Fibroblast of lung (primary cell): ENCODE measurements around the gene TRERF1. TPM values are rescaled to one million over a fixed set of nuclear protein-coding genes. Genes with fewer than 3 reads are reported as not detected.

Experiments used
- DNase-seq, 2 donors: peaks; one replicate each; pipeline versions ENCODE4 v3.0.0 to v3.0.0-alpha.2; 2010; ENCODE audit warnings: low read depth in 2 of 2
- H2AFZ ChIP-seq: 2 replicates; pipeline ENCODE4 v1.5.1; 2012; ENCODE audit warnings: low read length, control low read depth, inconsistent platforms
- H3K27ac ChIP-seq: 2 replicates; pipeline ENCODE4 v1.5.1; 2011; ENCODE audit warnings: low read length, control low read depth; ENCODE audit not compliant: insufficient read depth
- H3K27me3 ChIP-seq: 2 replicates; pipeline ENCODE4 v1.5.1; 2011; ENCODE audit warnings: mild to moderate bottlenecking, low read length; ENCODE audit not compliant: control insufficient read depth, insufficient read depth
- H3K36me3 ChIP-seq: 2 replicates; pipeline ENCODE4 v1.5.1; 2011; ENCODE audit warnings: low read length; ENCODE audit not compliant: control insufficient read depth, insufficient read depth
- H3K4me1 ChIP-seq: 2 replicates; pipeline ENCODE4 v1.5.1; 2011; ENCODE audit warnings: low read length; ENCODE audit not compliant: control insufficient read depth, insufficient read depth; ENCODE audit errors: extremely low read depth
- H3K4me2 ChIP-seq: 2 replicates; pipeline ENCODE4 v1.5.1; 2011; ENCODE audit warnings: low read length, control low read depth; ENCODE audit not compliant: insufficient read depth; ENCODE audit errors: extremely low read depth
- H3K4me3 ChIP-seq, 4 experiments: fragments of 200-600 bp in 1 of 4; sonication (generic) in 1 of 4; replicated peaks in 1 of 4; 2 replicates each; pipeline ENCODE4 v1.5.1; 2011 to 2016; ENCODE audit warnings: low read length in 4 of 4, low read depth in 3 of 4, mild to moderate bottlenecking in 3 of 4, control low read depth in 2 of 4, inconsistent platforms in 1 of 4, mixed read lengths in 1 of 4; ENCODE audit not compliant: insufficient read depth in 1 of 4; ENCODE audit errors: control extremely low read depth in 1 of 4
- H3K79me2 ChIP-seq: 2 replicates; pipeline ENCODE4 v1.5.1; 2012; ENCODE audit warnings: mild to moderate bottlenecking, low read length, inconsistent platforms; ENCODE audit not compliant: control insufficient read depth, insufficient read depth
- H3K9ac ChIP-seq: 2 replicates; pipeline ENCODE4 v1.5.1; 2011; ENCODE audit warnings: mild to moderate bottlenecking, low read length, control low read depth; ENCODE audit not compliant: insufficient read depth
- H3K9me3 ChIP-seq: 2 replicates; pipeline ENCODE4 v1.5.1; 2012; ENCODE audit warnings: low read depth, low read length; ENCODE audit not compliant: control insufficient read depth, insufficient read depth
- H4K20me1 ChIP-seq: 2 replicates; pipeline ENCODE4 v1.5.1; 2011; ENCODE audit warnings: low read length; ENCODE audit not compliant: control insufficient read depth, insufficient read depth; ENCODE audit errors: extremely low read depth
- CTCF ChIP-seq, 2 donors: IDR thresholded peaks in 1 of 2; conservative IDR thresholded peaks in 1 of 2; 1 replicate in 1 of 2; 2 replicates in 1 of 2; pipeline ENCODE4 v1.5.1; 2011 to 2012; ENCODE audit warnings: low read length in 2 of 2, control low read depth in 1 of 2, inconsistent platforms in 1 of 2, low read depth in 1 of 2, mild to moderate bottlenecking in 1 of 2
- EZH2 ChIP-seq: IDR thresholded peaks from 2 replicates; pipeline ENCODE4 v1.5.1; 2012; ENCODE audit warnings: low read length, control low read depth, mild to moderate bottlenecking; ENCODE audit errors: missing control alignments
- polyA plus RNA-seq, 2 donors: library from polyadenylated mRNA; depleted of rRNA in 1 of 2; stranded (reverse) in 1 of 2; unstranded in 1 of 2; fragments of >200 nt; gene quantifications; 2 replicates each; pipeline ENCODE4 v1.2.1, GENCODE V29; 2011 to 2012; ENCODE audit warnings: missing spikeins in 1 of 2
- total RNA-seq: library from RNA; depleted of rRNA; stranded (reverse); fragments of >200 nt; gene quantifications from 2 replicates; pipeline ENCODE4 v1.2.1, GENCODE V29; 2014

The TRERF1 gene
- total and polyA plus RNA-seq, 2 donors (not counting 1 experiment from before 2014, with no cell fraction given) = 6.3 to 8.3 TPM

- Histone ChIP-seq H2AFZ (no peak overlapping the region), H3K4me2 (peak overlapping the region; percentile 55), H3K36me3 (peaks cover 11% of the 10 kb centered on the region), H3K9ac (no peak overlapping the region), H4K20me1 (no peaks in the 10 kb centered on the region), H3K9me3 (no peaks in the 10 kb centered on the region), H3K4me1 (peaks cover 9% of the 10 kb centered on the region), H3K27me3 (no peaks in the 10 kb centered on the region), H3K4me3 (no peak overlapping the region), H3K79me2 (no peaks in the 10 kb centered on the region), H3K27ac (peak overlapping the region; percentile 67)
- TF ChIP-seq EZH2 (no peak), CTCF (conservative IDR thresholded peaks at IDR 0.05 in 1 of 2, IDR thresholded peaks at IDR 0.05 in 1 of 2; ENCODE audit: low read depth in 1 of 2, low read length in 2 of 2) (no peak)
- DNase-seq = no peak
Observed at GRCh38 chr6:42239333-42239732, 212.4 kb downstream of the TRERF1 start.

GRCh38 chr6:42237857-42238256 is 213.9 kb downstream of the TRERF1 start:
- Histone ChIP-seq H3K9me3 (no peaks in the 10 kb centered on the region), H3K79me2 (no peaks in the 10 kb centered on the region), H4K20me1 (no peaks in the 10 kb centered on the region), H3K36me3 (peaks cover 7% of the 10 kb centered on the region), H3K4me1 (peaks cover 9% of the 10 kb centered on the region), H3K4me3 (no peak overlapping the region), H3K4me2 (no peak overlapping the region), H2AFZ (no peak overlapping the region), H3K9ac (no peak overlapping the region), H3K27me3 (no peaks in the 10 kb centered on the region), H3K27ac (no peak overlapping the region)
- no peak for TF ChIP-seq CTCF (conservative IDR thresholded peaks at IDR 0.05 in 1 of 2, IDR thresholded peaks at IDR 0.05 in 1 of 2; ENCODE audit: low read depth in 1 of 2, low read length in 2 of 2)
- TF ChIP-seq EZH2 = no peak
- no peak for DNase-seq

- no peak overlapping the region for H3K9ac ChIP-seq
- H2AFZ ChIP-seq = no peak overlapping the region
- no peaks in the 10 kb centered on the region for H3K9me3 ChIP-seq
- TF ChIP-seq CTCF (conservative IDR thresholded peaks at IDR 0.05 in 1 of 2, IDR thresholded peaks at IDR 0.05 in 1 of 2; ENCODE audit: low read depth in 1 of 2, low read length in 2 of 2) = no peak
- no peak for TF ChIP-seq EZH2
- peaks cover 3% of the 10 kb centered on the region for H3K36me3 ChIP-seq
- H3K4me1 ChIP-seq = peaks cover 9% of the 10 kb centered on the region
- H3K4me2 ChIP-seq = peak overlapping the region; percentile 15
- no peak overlapping the region for H3K4me3 ChIP-seq
- DNase-seq = no peak
- no peaks in the 10 kb centered on the region for H4K20me1 ChIP-seq
- H3K79me2 ChIP-seq = no peaks in the 10 kb centered on the region
- H3K27ac ChIP-seq = no peak overlapping the region
- no peaks in the 10 kb centered on the region for H3K27me3 ChIP-seq
Observed at GRCh38 chr6:42236682-42237473, 214.8 kb downstream of the TRERF1 start.
